ENCODE results near the gene BAZ2A. TPM values are rescaled to one million over a fixed set of nuclear protein-coding genes. Genes with fewer than 3 reads are reported as not detected.
A peak's percentile ranks its signal among the peaks of the same experiment; 100 is the strongest.

BAZ2A gene
- total and polyA plus RNA-seq, 2 experiments from 2014 or later: 109 to 111 TPM

- Mint-ChIP-seq H3K4me3 (no peak overlapping the region), H3K27ac (no peak overlapping the region), H3K36me3 (ENCODE audit: low read depth) (peaks cover 2% of the 10 kb centered on the region; the same call in 1 of the 3 replicates), H3K4me1 (peaks cover 49% of the 10 kb centered on the region), H3K27me3 (ENCODE audit: insufficient read depth, low read depth, poor library complexity) (peaks cover 7% of the 10 kb centered on the region), H3K9me3 (no peaks in the 10 kb centered on the region)
- Histone ChIP-seq H3F3A (replicated peaks; ENCODE audit: low read depth) (0 out of 2 replicates have a peak, but pooled peaks cover 10% of the 10 kb centered on the region), H3K4me2 (no peak overlapping the region), H3K79me2 (replicated peaks; ENCODE audit: insufficient read depth) (no peaks in the 10 kb centered on the region), H3K27me3 (ENCODE audit: insufficient read depth) (no peaks in the 10 kb centered on the region), H4K20me1 (replicated peaks; ENCODE audit: insufficient read depth) (0 out of 2 replicates have a peak, but pooled peaks cover 2% of the 10 kb centered on the region), H3K27ac (ENCODE audit: low read depth) (peak overlapping the region; percentile 30; the same call in 1 of the 2 replicates), H3K9me2 (ENCODE audit: insufficient read depth) (no peaks in the 10 kb centered on the region), H2AFZ (no peak overlapping the region), H3K4me3 (no peak overlapping the region), H3K36me3 (ENCODE audit: insufficient read depth) (no peaks in the 10 kb centered on the region), H3K4me1 (ENCODE audit: insufficient read depth) (peaks cover 37% of the 10 kb centered on the region)
- ATAC-seq (peak; percentile 66), DNase-seq (ENCODE audit: low spot score) (peak; percentile 67)
- TF ChIP-seq STAT1 (IDR thresholded peaks at IDR 0.05; ENCODE audit: unreplicated experiment): no peak
- TF ChIP-seq ZNF331 (CRISPR knock-in tag; IDR thresholded peaks at IDR 0.05; ENCODE audit: low read depth): no peak
- peak; percentile 60 to 76 for TF ChIP-seq CTCF (conservative IDR thresholded peaks at IDR 0.05; ENCODE audit: low read depth in 2 of 2)
- TF ChIP-seq ZNF462 (CRISPR knock-in tag; IDR thresholded peaks at IDR 0.05): 0 out of 2 replicates have a peak, but pooled peaks have one; percentile 9
Observed at GRCh38 chr12:56590237-56590830, 39.8 kb downstream of the BAZ2A start.
